Panc1 (cell line): ENCODE measurements around the gene RNF227. TPM values are rescaled to one million over a fixed set of nuclear protein-coding genes. Genes with fewer than 3 reads are reported as not detected.

Experiments used
- ATAC-seq: fragments of 200-7000 bp; cut with Tn5 transposase; 2 replicates; pipeline ENCODE4 v1.9.1; 2020; ENCODE audit warnings: mild to moderate bottlenecking, moderate library complexity
- Bru-seq: library from RNA; stranded (reverse); fragments of 400-500 nt; gene quantifications from one replicate; lab custom pipeline; 2021; lab: Mats Ljungman, UMichigan
- BruChase-seq, 2 experiments: library from RNA; stranded (reverse); fragments of 400-500 nt; gene quantifications; one replicate each; lab custom pipeline; 2021; lab: Mats Ljungman, UMichigan
- BruUV-seq: library from RNA; stranded (reverse); fragments of 400-500 nt; replicated peaks from 2 replicates; lab custom pipeline; 2021; lab: Mats Ljungman, UMichigan
- CTCF ChIA-PET: fragments of 300-600 bp; sonication (Branson Sonifier 250); formaldehyde crosslinking; loops from one replicate; lab custom pipeline; 2022; ENCODE audit warnings: antibody characterized with exemption; lab: Charles Lee
- POLR2A ChIA-PET: fragments of 300-600 bp; sonication (Branson Sonifier 250); formaldehyde crosslinking; loops from one replicate; lab custom pipeline; 2022; ENCODE audit warnings: antibody characterized with exemption; lab: Charles Lee
- DNase-seq: peaks from one replicate; pipeline ENCODE4 v3.0.0-alpha.2; 2010; ENCODE audit warnings: low read depth, low spot score
- H3K27ac ChIP-seq: 2 replicates; pipeline ENCODE4 v1.5.1; 2011; ENCODE audit warnings: mild to moderate bottlenecking, low read length, inconsistent platforms
- H3K27me3 ChIP-seq: fragments of 200-500 bp; sonication (Bioruptor generic); 2 replicates; pipeline ENCODE4 v1.6.0; 2014; ENCODE audit warnings: low read length, inconsistent platforms; ENCODE audit not compliant: control insufficient read depth, insufficient read depth
- H3K36me3 ChIP-seq: fragments of 200-500 bp; sonication (Bioruptor generic); 2 replicates; pipeline ENCODE4 v1.5.1; 2014; ENCODE audit warnings: inconsistent platforms, mild to moderate bottlenecking, low read length, moderate library complexity; ENCODE audit not compliant: control insufficient read depth, insufficient read depth
- H3K4me1 ChIP-seq: 2 replicates; pipeline ENCODE4 v1.5.1; 2011; ENCODE audit warnings: inconsistent platforms, mild to moderate bottlenecking, low read length, moderate library complexity; ENCODE audit not compliant: control insufficient read depth, insufficient read depth
- H3K4me3 ChIP-seq, 2 experiments: 2 replicates each; pipeline ENCODE4 v1.5.1; 2011 to 2012; ENCODE audit warnings: low read depth in 2 of 2, low read length in 2 of 2, mild to moderate bottlenecking in 2 of 2, inconsistent platforms in 1 of 2, moderate library complexity in 1 of 2
- H3K9me3 ChIP-seq: fragments of 200-500 bp; sonication (Bioruptor generic); 2 replicates; pipeline ENCODE4 v1.5.1; 2014; ENCODE audit warnings: low read depth, mild to moderate bottlenecking, inconsistent platforms, low read length, moderate library complexity; ENCODE audit not compliant: control insufficient read depth, insufficient read depth
- CTCF ChIP-seq: fragments of 450-650 bp; IDR thresholded peaks from 2 replicates; pipeline ENCODE4 v1.5.1; 2017; ENCODE audit warnings: mild to moderate bottlenecking
- POLR2AphosphoS5 ChIP-seq: IDR thresholded peaks from 2 replicates; pipeline ENCODE4 v1.6.1; 2012; ENCODE audit warnings: mild to moderate bottlenecking, low read depth, low read length, moderate library complexity
- SIN3A ChIP-seq: IDR thresholded peaks from 2 replicates; pipeline ENCODE4 v1.6.1; 2012; ENCODE audit warnings: low read depth, mild to moderate bottlenecking, low read length, moderate library complexity, borderline replicate concordance; ENCODE audit not compliant: insufficient read depth
- TCF7L2 ChIP-seq: IDR thresholded peaks from 2 replicates; pipeline ENCODE4 v1.6.1; 2011; ENCODE audit warnings: mild to moderate bottlenecking, low read depth, low read length, inconsistent platforms
- in situ Hi-C: cut with HindIII; loops from 2 replicates; pipeline ENCODE4 v1.10.0; 2016; ENCODE audit warnings: low sequenced_read_pairs, low pct_unique_long_range_greater_than_20kb
- intact Hi-C: fragments of 100-400 bp; cut with micrococcal nuclease; formaldehyde crosslinking; loops from one replicate; pipeline ENCODE4 v1.10.0; 2022; ENCODE audit not compliant: unreplicated experiment
- long read RNA-seq: library from polyadenylated mRNA; unstranded; transcript quantifications from one replicate; pipeline ENCODE4 v2.0.0, GENCODE V29; 2021; ENCODE audit not compliant: unreplicated experiment
- polyA plus RNA-seq: library from polyadenylated mRNA; unstranded; fragments of >200 nt; gene quantifications from one replicate; pipeline ENCODE4 v1.2.1, GENCODE V29; 2012; ENCODE audit warnings: missing spikeins; ENCODE audit not compliant: insufficient read length
- total RNA-seq: library from RNA; stranded (reverse); gene quantifications from one replicate; pipeline ENCODE4 v1.2.1, GENCODE V29; 2021; ENCODE audit not compliant: unreplicated experiment
- TF ChIP-seq, protein P1 (sequence below), 2 experiments: IDR thresholded peaks; 2 replicates each; pipeline ENCODE4 v1.6.1; 2011 to 2012; ENCODE audit warnings: low read depth in 2 of 2, control low read depth in 1 of 2, low read length in 1 of 2, mild to moderate bottlenecking in 1 of 2, moderate library complexity in 1 of 2; ENCODE audit not compliant: insufficient read depth in 1 of 2

RNF227 gene
- 2.6 TPM for total RNA-seq
- polyA plus RNA-seq = 3.6 TPM
- percentile 55 among the genes with signal in this experiment for Bru-seq, nascent RNA
- percentile 74 among the genes with signal in this experiment for BruChase-seq, experiment 1, labeled RNA remaining after a 2-hour chase
- percentile 63 among the genes with signal in this experiment for BruChase-seq, experiment 2, labeled RNA remaining after a 6-hour chase
- long read RNA-seq, transcript RNF227-202 (1 exons, 2,618 nt) = major isoform, 5 of 10 reads
- long read RNA-seq, transcript RNF227-201 (2 exons, 2,852 nt) = major isoform, 5 of 10 reads
- long read RNA-seq, partial matches to known transcripts = 0 of 10 reads
- long read RNA-seq, other reads (novel, unspliced or antisense) = 0 of 10 reads

GRCh38 chr17:7915611-7916384 lies at the start of gene RNF227:
TSS of gene RNF227 (minus strand) at chr17:7916289. CDS start at chr17:7916195, 94 bp downstream.
- CTCF ChIA-PET = interaction anchor here (0.7 kb wide), 1 partner anchor 1021 kb away, joined by 3 read pairs; no protein-coding TSS in a partner anchor
- in situ Hi-C loops = no loop called here
- POLR2A ChIA-PET = interaction anchor here (0.7 kb wide), 1 partner anchor 16 kb away, joined by 3 read pairs; the partner anchor contains the start of genes CNTROB and TRAPPC1

More at GRCh38 chr17:7915611-7916384, at the start of gene RNF227:
- Histone ChIP-seq H3K27ac (peak within 1 kb of the TSS; percentile 86), H3K36me3 (peaks cover 3% of the 10 kb centered on the region), H3K4me3 (peak within 1 kb of the TSS; percentile 59 to 87), H3K4me1 (peaks cover 10% of the 10 kb centered on the region), H3K27me3 (no peaks in the 10 kb centered on the region), H3K9me3 (no peaks in the 10 kb centered on the region)
- DNase-seq (peak; percentile 77), ATAC-seq (peak; percentile 88)
- 0 out of 2 replicates have a peak, but pooled peaks have one; percentile 6 for TF ChIP-seq TCF7L2
- peak; percentile 38 for TF ChIP-seq POLR2AphosphoS5
- TF ChIP-seq, protein P1, sequence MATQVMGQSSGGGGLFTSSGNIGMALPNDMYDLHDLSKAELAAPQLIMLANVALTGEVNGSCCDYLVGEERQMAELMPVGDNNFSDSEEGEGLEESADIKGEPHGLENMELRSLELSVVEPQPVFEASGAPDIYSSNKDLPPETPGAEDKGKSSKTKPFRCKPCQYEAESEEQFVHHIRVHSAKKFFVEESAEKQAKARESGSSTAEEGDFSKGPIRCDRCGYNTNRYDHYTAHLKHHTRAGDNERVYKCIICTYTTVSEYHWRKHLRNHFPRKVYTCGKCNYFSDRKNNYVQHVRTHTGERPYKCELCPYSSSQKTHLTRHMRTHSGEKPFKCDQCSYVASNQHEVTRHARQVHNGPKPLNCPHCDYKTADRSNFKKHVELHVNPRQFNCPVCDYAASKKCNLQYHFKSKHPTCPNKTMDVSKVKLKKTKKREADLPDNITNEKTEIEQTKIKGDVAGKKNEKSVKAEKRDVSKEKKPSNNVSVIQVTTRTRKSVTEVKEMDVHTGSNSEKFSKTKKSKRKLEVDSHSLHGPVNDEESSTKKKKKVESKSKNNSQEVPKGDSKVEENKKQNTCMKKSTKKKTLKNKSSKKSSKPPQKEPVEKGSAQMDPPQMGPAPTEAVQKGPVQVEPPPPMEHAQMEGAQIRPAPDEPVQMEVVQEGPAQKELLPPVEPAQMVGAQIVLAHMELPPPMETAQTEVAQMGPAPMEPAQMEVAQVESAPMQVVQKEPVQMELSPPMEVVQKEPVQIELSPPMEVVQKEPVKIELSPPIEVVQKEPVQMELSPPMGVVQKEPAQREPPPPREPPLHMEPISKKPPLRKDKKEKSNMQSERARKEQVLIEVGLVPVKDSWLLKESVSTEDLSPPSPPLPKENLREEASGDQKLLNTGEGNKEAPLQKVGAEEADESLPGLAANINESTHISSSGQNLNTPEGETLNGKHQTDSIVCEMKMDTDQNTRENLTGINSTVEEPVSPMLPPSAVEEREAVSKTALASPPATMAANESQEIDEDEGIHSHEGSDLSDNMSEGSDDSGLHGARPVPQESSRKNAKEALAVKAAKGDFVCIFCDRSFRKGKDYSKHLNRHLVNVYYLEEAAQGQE (IDR thresholded peaks at IDR 0.05; ENCODE audit: insufficient read depth in 1 of 2, low read depth in 2 of 2, low read length in 1 of 2) = 0 out of 4 replicates have a peak, but pooled peaks of 1 of the 2 experiments have one; percentile 19
- peak; percentile 72; the same call in 1 of the 2 replicates for TF ChIP-seq SIN3A
- no peak for TF ChIP-seq CTCF
- intact Hi-C loops = no loop called here
- no TSS peak for BruUV-seq
